ENCODE data around the gene G3BP1. TPM values are rescaled to one million over a fixed set of nuclear protein-coding genes. Genes with fewer than 3 reads are reported as not detected.
"Not testable (repeated sequence)": the region's sequence is repeated elsewhere in the genome, so short reads cannot be mapped to it uniquely, and the experiment has no call there.

Gene G3BP1
- polyA plus RNA-seq, 3 donors: 10.6 to 60.6 (median 58.8) TPM

DNA sequence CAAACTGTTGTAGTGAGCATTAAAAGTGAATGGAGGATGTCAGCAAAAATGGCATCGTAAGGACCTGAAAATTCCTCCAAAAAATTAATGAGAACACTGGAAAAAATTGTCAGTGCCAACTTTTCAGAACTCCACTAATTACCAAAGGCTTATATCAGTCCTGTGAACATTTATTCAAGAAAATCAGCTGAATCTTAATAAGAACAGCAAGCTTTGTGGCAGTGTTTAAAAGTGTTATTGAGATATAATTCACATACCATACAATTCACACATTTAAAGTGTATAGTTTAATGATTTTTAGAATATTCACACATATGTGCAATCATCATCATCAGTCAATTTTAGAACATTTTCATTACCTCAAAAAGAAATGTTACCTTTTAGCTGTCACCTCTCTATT is 57.6 kb downstream of the G3BP1 start:
- H3K4me2 ChIP-seq (replicated peaks; ENCODE audit: extremely low read depth, low read length, poor library complexity, severe bottlenecking): no peak overlapping the region
- peaks cover 0 to 1% (median 0%) of the 10 kb centered on the region in 3 donors for H3K27me3 Mint-ChIP-seq (ENCODE audit: low read depth in 3 of 3)

GRCh38 chr5:151832843-151833242 is 61.1 kb downstream of the G3BP1 start:
- H3K27ac ChIP-seq (ENCODE audit: low read depth in 1 of 2, low read length in 2 of 2); H3K27ac Mint-ChIP-seq; H3K79me2 ChIP-seq (ENCODE audit: insufficient read depth, low read length); DNase-seq; H3K27me3 Mint-ChIP-seq (ENCODE audit: low read depth in 3 of 3); H4K20me1 ChIP-seq (ENCODE audit: insufficient read depth, low read length); H3K4me2 ChIP-seq (replicated peaks; ENCODE audit: extremely low read depth, low read length, poor library complexity, severe bottlenecking); H3K4me3 ChIP-seq (replicated peaks in 1 of 3; ENCODE audit: low read depth in 2 of 3, low read length in 3 of 3); H3K27me3 ChIP-seq (ENCODE audit: control insufficient read depth in 2 of 2, insufficient read depth in 2 of 2, low read length in 2 of 2); H3K4me1 ChIP-seq (ENCODE audit: control insufficient read depth in 1 of 2, insufficient read depth in 2 of 2, low read length in 2 of 2); intact Hi-C loops (cut with micrococcal nuclease); H3K9ac ChIP-seq (ENCODE audit: insufficient read depth, low read length, poor library complexity, severe bottlenecking); H3K4me3 Mint-ChIP-seq; H2AFZ ChIP-seq (ENCODE audit: insufficient read depth, low read depth, low read length, poor library complexity, severe bottlenecking); H3K36me3 ChIP-seq (replicated peaks in 1 of 2; ENCODE audit: control insufficient read depth in 1 of 2, insufficient read depth in 2 of 2, low read length in 2 of 2); H3K36me3 Mint-ChIP-seq; H3K4me1 Mint-ChIP-seq: not testable (repeated sequence)
- no CpG with 5 or more reads among the region's 4 CpGs for WGBS (ENCODE audit: insufficient coverage)
- peaks cover 14 to 19% of the 10 kb centered on the region in 2 donors for H3K9me3 ChIP-seq (replicated peaks in 1 of 2; ENCODE audit: control insufficient read depth in 1 of 2, insufficient read depth in 1 of 2, low read length in 2 of 2)
- peaks cover 40 to 60% (median 50%) of the 10 kb centered on the region in 7 donors for H3K9me3 Mint-ChIP-seq

More for the DNA sequence above, 57.6 kb downstream of the G3BP1 start:
- no peaks in the 10 kb centered on the region for H3K4me1 Mint-ChIP-seq
- Histone ChIP-seq H3K79me2 (ENCODE audit: insufficient read depth, low read length) (no peaks in the 10 kb centered on the region), H4K20me1 (ENCODE audit: insufficient read depth, low read length) (no peaks in the 10 kb centered on the region), H3K4me3 (replicated peaks in 1 of 3; ENCODE audit: low read depth in 2 of 3, low read length in 3 of 3) (no peak overlapping the region), H3K27me3 (ENCODE audit: control insufficient read depth in 2 of 2, insufficient read depth in 2 of 2, low read length in 2 of 2) (no peaks in the 10 kb centered on the region), H3K9ac (ENCODE audit: insufficient read depth, low read length, poor library complexity, severe bottlenecking) (no peak overlapping the region), H3K27ac (ENCODE audit: low read depth in 1 of 2, low read length in 2 of 2) (no peak overlapping the region), H3K9me3 (replicated peaks in 1 of 2; ENCODE audit: control insufficient read depth in 1 of 2, insufficient read depth in 1 of 2, low read length in 2 of 2) (peaks cover 9 to 16% of the 10 kb centered on the region in 2 donors), H3K4me1 (ENCODE audit: control insufficient read depth in 1 of 2, insufficient read depth in 2 of 2, low read length in 2 of 2) (no peaks in the 10 kb centered on the region), H3K36me3 (replicated peaks in 1 of 2; ENCODE audit: control insufficient read depth in 1 of 2, insufficient read depth in 2 of 2, low read length in 2 of 2) (no peaks in the 10 kb centered on the region), H2AFZ (ENCODE audit: insufficient read depth, low read depth, low read length, poor library complexity, severe bottlenecking) (no peak overlapping the region)
- DNase-seq: no peak
- WGBS (ENCODE audit: insufficient coverage): no CpG with 5 or more reads among the region's 1 CpG
- no peak overlapping the region for H3K27ac Mint-ChIP-seq
- TF ChIP-seq, protein P1, sequence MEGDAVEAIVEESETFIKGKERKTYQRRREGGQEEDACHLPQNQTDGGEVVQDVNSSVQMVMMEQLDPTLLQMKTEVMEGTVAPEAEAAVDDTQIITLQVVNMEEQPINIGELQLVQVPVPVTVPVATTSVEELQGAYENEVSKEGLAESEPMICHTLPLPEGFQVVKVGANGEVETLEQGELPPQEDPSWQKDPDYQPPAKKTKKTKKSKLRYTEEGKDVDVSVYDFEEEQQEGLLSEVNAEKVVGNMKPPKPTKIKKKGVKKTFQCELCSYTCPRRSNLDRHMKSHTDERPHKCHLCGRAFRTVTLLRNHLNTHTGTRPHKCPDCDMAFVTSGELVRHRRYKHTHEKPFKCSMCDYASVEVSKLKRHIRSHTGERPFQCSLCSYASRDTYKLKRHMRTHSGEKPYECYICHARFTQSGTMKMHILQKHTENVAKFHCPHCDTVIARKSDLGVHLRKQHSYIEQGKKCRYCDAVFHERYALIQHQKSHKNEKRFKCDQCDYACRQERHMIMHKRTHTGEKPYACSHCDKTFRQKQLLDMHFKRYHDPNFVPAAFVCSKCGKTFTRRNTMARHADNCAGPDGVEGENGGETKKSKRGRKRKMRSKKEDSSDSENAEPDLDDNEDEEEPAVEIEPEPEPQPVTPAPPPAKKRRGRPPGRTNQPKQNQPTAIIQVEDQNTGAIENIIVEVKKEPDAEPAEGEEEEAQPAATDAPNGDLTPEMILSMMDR (IDR thresholded peaks at IDR 0.05): no peak
- peaks cover 26 to 34% (median 31%) of the 10 kb centered on the region in 7 donors for H3K9me3 Mint-ChIP-seq
- intact Hi-C loops (cut with micrococcal nuclease): loop anchor here (5.0 to 10.0 kb wide), 2 partner anchors 675 to 678 kb away; no protein-coding TSS in a partner anchor
- no peak overlapping the region for H3K4me3 Mint-ChIP-seq
- H3K36me3 Mint-ChIP-seq: peaks cover 0 to 5% of the 10 kb centered on the region in 2 donors

All from CD14-positive monocyte (primary cell).